Effector CD4-positive, alpha-beta T cell (primary cell): ENCODE results near the gene FUNDC2.
"Not testable (repeated sequence)": the region's sequence is repeated elsewhere in the genome, so short reads cannot be mapped to it uniquely, and the experiment has no call there.

Experiments used
- DNase-seq: peaks from one replicate; pipeline ENCODE4 v3.0.0-alpha.2; 2020
- total RNA-seq: gene quantifications from one replicate; lab custom pipeline; 2026; lab: John Stamatoyannopoulos, UW

FUNDC2 gene, protein sequence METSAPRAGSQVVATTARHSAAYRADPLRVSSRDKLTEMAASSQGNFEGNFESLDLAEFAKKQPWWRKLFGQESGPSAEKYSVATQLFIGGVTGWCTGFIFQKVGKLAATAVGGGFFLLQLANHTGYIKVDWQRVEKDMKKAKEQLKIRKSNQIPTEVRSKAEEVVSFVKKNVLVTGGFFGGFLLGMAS
- 27.8 reads per million, percentile 54 among the genes with 10 or more reads in this experiment for total RNA-seq

DNA sequence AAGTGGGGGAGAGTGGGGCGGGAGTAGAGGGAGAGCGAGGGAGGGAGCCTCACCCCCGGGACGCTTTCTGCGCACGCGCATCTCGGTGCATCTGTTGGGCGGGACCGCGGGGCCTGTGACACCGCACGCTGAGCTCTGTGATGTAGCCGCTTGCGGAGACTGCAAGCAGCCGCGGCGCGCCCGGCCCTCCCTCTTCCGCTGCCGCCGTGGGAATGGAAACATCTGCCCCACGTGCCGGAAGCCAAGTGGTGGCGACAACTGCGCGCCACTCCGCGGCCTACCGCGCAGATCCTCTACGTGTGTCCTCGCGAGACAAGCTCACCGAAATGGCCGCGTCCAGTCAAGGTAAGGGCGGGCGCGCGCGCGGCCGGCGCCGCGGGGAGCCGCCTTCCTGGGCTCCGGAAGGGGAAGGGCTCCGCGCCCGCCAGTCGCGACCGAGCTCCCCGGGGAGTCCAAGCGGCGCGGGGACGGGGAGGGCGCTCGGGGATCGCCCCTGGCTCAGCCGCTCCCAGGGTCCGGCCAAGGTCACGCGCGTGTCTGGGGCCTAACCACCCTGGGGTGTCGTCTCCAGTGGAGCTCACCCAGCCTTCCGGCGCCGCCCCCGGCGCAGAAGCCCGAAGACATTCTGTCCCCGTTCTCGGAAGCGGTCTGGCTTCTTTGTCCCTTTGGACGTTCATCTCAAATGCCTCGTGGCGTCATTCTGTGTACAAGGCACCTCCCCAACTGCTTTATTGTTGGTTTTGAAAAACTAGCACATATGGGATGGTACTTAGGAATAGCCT, at the start of gene FUNDC2:
Gene FUNDC2, plus strand, starts transcription at position 118 of the 782 bp plus-strand sequence. Its CDS starts 95 bp downstream, at position 213.
- peak; percentile 88 for DNase-seq

DNA sequence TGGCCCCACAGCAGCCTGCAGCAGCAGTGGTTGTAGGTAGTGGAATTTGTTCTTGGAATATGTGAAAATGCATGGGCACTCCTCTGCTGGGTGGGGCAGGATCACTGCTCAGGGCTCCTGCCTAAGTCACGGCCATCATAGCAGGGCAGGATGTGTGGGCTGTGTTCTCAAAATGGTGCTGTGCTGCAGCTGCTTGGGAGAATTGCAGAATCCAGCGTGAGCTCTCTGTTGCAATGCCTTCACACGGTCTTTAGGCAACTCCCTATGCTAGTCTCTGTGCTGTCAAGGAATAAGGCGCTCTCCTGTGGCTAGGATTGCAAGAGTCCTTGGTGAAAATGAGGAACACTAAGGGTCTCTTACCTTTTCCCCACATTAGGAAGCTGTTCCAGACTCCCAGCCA, 47.0 kb upstream of the FUNDC2 start:
- DNase-seq = no peak

DNA sequence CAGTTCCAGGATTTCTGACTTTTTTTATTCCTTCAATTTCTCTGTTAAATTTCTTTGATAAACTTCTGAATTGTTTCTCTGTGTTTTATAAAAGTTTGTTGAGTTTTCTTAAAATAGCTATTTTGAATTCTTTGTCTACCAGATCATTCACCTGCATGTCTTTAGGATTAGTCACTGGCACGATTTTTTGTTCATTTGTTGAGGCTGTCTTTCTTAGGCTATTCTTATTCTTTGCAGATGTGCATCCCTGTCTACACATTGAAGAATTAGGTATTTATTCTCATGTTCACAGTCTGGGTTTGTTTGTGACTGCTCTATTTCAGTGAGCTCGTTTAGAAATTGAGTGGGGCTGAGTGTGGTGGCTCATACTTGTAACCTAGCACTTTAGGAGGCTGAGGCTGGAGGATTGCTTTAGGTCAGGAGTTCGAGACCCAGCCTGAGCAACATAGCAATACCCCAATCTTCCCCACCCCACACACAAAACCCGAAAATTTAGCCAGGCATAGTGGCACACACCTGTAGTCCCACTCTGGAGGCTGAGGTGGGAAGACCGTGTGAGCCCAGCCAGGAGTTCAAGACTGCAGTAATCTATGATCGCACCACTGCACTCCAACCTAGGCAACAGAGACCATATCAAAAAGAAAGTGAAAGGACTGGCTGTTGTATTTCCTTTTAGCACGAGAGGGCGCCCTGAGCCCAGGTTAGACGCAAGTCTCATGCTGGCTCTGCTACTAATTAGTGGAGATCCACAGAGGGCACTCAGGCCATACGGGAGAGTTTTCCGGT, 46.1 kb upstream of the FUNDC2 start:
- DNase-seq = peak; percentile 66

DNA sequence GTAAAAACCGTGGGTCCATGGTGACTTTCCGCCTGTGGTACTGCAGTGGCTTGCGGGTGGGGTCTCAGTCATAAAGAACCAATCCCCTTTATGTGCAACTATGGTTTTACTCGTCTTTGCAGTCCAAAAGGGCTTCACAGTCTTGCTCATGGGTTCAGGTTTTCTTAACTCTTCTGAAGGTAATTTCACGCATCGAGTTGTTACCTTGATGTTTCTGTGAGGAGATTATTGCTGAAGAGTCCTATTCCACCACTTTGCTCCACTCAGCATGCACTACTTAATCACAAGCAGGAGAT, 45.6 kb upstream of the FUNDC2 start:
- no peak for DNase-seq

DNA sequence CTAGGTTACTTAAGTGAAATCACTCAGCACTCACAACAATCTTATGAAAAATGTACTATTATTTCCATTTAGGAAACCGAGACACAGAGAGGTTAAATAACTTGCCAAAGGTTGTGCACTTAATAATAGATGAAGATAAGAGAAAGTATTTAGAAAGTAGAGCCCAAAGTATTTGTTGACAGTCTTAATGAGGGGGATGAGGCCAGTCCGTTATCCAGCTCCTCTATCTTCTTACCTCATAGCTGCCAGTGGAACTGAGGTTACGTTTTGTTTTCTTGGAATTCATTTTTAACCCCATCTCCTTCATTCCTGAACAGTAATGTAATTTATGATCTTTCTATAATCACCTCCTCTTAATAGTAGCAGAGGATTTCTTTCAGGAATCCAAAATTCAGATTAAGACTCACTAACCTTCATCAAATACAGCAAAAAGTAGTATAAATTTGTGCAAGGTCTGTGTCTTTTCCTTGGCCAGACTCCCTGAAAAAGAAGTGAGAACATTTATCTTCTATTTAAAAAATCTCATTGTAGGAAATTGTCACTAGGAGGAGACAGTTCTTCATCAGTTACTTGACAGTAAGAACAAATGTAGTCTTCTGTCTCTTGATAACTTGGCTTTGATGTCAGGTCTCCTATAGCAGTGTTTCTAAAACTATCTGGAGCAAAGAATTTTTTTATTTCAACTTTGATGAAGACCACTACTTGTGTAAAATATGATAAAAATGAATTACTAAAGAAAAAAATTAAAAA, 39.6 kb upstream of the FUNDC2 start:
- DNase-seq = no peak

DNA sequence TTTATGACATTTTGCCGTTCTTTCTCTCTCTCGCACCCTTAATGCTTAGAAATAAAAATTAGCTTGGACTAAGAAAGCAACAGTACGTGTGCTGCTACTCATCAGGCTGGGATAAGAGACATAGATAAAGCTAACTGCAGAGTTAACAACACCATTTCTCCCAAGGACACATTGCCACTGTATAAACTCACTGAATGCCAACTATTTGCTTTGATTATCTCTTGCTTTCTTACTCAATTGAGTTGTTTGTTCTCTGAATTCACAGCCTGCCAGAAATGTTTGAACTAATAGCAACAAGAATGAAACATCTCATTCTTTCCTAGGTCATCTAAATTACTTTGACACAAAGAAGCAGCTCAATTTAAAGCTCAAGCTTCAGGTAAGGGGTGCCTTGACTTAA, 38.7 kb upstream of the FUNDC2 start:
- no peak for DNase-seq

DNA sequence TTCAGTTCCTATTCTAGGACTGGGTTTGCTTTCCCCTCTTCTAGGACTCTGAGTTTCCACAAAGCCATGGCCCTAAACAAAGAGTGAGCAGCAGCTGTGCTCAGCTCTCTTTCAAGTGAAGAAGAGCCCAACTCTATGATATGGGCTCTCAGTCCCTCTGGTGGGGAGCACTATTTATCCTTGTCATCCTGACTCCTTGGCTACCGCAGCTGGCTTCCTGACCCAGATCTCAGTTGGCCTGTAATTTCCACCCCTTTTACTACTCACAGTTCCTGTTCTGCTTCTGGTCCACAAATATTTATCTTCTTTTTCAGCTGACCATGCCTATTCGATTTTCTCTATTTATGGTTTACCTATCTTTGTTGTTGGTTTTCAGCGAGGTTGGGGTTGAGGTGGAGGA, 37.9 kb upstream of the FUNDC2 start:
- DNase-seq = no peak

DNA sequence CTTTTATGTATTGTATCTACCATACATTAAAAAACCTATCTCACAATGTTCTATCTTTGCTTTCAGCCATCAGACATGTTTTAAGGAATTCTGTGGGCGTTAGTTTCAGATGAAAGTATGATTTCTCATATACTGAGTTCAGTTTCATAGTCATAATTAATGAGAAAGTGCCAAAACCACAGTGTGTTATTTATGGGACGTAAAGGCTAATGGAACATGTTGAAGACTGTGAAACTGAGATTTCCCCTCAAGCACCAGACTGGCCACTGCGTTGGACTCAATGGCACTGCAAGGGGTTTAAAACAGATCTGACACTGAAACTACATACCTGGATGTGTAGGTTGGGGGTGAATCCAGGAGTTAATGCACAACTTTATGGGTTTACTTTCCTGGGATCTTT, 36.1 kb upstream of the FUNDC2 start:
- DNase-seq = no peak

DNA sequence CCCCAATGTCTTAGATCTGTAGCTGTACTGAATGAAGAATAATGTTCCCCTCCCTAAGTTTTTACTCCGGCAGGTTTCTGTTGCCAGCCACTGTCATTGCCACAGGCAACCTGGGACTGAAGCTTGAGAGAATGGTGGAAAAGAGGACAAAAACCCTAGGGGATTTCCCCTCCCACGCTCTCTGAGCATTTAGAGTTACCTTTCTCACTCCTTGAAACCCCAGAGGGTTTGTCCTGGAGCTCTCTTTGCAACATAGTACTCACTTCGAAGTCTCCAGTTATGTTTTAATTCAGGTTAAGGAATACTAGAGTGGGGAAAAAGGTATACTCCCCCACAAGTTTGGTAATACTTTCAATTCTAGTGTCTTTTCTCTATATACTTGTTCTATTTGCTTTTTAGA, 35.6 kb upstream of the FUNDC2 start:
- no peak for DNase-seq

DNA sequence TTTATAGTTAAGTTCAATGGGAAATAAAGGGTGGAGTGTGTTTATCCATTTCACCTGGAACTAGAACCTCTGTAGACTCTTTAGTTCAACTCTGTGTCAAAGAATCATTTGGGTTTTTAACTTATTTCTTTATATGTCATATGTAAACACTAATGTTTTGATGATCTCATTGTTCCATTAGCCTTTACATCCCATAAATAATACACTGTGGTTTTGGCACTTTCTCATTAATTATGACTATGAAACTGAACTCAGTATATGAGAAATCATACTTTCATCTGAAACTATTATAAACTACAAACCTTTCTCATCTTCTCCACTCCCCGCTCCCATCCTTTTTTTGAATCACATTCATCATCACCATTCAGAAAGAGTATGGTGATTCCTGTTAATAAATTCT, 35.2 kb upstream of the FUNDC2 start:
- DNase-seq = no peak

DNA sequence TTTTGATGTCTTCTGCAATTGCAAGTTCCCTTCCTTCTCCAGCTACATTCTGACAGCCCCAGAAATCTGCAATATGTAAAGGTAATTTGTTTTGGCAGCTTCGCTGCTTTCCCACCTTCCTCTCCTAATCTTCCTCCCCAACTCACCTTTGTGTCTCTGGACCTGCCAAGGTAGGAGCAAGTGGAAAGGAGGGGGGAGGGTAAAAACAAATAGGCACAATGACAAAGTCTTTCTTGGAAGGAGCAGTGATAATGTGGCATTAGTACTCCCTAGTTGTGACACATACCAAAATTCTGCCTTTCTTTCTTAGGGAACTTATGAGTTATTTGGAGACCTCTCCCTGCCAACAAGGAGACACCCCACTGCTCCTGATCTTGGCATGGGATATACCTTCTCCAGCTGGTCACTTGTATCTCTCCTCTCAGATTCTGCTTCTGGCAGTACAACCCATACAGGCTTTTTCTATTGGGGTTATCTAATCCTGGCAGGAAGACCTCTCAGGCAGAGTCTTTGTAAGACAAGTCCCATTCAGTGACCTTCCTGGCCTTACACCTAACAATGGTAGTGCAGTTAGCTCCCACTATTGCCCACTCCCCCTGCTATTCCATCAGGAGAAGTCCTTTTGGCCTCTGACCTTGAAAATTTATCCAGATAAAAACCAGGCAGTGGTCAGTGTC, 28.3 kb upstream of the FUNDC2 start:
- no peak for DNase-seq

DNA sequence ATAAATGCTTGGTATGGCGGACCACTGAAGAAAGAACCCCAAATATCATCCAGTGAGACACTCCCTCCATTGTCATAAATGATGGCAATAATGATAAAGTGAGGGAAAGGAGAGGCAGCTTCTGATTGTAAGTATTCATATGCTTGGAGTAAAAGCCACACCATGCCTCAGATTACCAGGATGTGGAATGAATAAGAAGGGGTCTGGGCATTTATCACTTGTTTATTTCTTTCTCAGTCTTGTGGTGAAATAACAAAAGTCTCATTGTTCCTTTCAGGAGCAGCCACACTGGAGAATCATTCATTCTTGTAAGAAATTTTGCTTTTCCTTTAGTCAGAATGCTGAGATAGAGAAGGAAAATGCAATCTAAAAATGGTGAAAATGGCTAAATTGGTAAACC, 25.8 kb upstream of the FUNDC2 start:
- no peak for DNase-seq

DNA sequence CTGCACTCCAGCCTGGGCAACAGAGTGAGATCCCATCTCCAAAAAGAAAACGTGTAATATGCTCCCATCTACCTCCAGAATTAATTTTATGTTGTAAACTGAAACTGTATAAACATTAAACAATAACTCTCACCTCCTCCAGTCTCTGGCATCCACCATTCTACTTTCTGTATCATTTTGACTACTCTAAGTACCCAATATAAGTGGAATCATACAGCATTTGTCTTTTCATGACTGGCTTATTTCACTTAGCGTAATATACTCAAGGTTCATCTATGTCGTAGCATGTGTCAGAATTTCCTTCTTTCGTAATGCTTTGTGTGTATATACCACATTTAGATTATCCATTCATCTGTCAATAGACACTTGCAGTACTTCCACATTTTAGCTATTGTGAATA, 24.8 kb upstream of the FUNDC2 start:
- no peak for DNase-seq

DNA sequence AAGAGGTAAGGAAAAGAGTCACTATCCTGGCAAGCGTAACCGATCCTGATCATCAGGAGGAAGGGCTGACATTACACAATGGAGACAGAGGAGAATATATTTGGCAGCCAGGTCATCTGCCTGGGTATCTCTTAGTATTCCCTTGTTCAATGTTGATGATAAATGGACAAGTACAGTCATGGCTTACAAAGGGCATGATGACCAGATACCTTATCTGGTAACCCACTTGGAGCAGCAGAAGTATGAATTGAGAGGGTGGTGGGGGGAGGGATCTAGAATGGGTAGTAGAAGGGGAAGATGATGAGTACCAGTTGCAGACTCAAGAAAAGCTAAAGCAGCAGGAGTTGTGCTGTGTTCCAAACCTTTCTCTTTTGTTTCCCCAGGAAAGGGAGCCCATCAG, 21.5 kb upstream of the FUNDC2 start:
- DNase-seq = no peak

DNA sequence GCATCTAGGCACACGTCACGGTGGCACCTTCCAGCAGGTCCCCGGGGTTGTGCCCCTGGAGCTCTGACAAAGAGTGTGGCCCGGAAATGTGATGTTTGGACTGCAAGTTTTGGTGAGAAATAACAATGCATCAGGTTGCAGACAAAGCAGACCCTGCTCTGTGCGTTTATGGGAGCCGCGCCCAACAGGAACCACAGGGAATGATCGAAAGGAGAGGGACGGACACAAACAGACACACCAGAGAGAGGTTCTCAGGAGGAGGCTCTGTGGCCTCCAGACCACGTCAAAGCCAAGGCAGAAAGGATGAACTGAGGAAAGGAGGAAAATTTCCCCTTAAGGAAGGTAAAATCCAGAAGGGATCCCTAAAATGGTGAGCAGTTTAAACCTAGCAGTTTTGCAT, 20.3 kb upstream of the FUNDC2 start:
- not testable (repeated sequence) for DNase-seq

DNA sequence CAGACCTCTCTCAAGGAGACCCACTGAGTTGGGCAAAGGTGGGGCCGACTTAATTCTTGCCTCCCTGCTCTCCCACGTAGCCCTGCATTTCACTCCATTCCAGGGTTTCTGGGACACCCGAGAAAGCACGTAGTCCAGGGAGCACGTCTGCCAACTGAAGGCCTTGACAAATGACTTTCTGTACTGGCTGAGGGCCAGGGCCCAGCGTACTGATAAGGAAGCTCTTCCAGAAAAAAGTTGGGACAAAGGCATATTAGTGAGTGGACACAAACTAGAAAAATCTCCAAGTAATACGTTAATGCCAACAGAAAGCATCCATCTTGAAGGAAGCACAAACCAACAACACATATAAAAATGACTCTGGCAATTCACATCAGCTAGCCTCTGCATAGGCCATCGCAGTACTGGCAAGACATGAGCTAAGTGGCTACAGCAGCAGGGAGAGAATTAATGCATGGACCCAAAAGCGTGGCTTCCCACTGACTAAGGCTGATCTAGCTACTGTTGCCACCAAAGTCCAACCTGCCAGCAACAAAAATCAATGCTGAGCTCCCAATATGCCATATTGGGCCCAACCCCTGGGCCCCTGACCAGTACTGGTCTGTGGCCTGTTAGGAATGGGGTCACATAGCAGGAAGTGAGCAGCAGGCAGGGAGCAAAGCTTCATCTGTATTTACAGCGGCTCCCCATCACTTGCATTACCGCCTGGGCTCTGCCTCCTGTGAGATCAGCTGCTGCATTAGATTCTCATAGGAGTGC, 19.6 kb upstream of the FUNDC2 start:
- not testable (repeated sequence) for DNase-seq

DNA sequence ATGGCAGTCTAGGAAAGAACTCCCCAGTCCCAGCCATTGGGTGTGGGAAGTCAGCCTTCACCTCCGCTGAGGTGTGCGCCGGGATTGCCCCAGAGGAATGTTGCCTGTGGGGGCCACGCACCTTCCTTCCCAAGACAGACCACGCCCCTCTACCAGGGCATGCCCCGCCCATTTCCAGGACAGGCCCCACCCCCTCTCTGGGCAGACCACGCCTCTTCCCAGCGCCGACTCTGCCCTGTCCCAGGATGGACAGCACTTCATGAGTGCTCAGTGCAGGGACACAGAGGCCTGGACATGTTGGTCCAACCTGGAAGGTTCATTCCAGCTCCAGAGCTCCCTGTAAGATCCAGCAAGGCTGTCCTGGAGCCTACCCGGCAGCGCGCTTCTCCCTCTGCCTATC, 18.1 kb upstream of the FUNDC2 start:
- not testable (repeated sequence) for DNase-seq

DNA sequence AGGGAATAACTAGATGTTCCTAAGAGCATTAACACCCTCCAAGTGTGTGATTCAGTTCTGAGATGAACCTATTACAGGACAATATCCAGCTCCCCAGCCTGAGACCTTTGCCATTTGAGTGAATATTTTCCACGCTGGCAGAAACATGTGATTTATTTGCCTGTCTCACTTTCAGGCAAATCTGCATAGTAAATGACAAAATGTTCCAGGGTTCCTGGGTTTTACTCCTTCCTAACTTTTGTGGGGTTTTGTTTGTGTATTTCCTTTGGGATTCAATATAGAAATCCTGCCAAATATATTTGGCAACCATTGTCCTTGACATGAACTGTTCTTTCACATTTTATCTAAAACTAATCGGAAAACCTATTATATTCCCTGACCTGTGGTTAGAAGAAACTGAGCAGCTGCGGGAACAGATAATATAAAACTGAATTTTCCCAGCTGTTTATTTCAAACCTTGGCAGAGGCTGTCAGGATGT, 16.6 kb upstream of the FUNDC2 start:
- DNase-seq = no peak

DNA sequence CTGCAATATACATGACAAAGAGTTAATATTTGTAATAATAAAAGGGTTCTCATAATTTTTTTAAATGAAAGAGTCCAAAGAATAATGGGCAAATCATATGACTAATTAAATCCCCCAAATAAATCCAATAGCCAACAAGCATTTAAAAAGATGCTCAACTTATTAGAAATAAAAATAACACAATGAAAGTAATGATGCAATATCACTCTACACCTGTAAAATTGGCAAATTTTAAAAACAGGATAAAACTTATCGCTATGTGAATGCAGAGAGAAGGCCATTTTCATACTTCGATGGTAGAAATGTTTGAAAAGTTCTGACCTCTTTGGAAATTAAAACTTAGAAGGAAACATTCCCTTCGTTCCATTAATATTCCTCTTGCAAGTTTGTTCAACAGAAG, 6.1 kb upstream of the FUNDC2 start:
- no peak for DNase-seq

DNA sequence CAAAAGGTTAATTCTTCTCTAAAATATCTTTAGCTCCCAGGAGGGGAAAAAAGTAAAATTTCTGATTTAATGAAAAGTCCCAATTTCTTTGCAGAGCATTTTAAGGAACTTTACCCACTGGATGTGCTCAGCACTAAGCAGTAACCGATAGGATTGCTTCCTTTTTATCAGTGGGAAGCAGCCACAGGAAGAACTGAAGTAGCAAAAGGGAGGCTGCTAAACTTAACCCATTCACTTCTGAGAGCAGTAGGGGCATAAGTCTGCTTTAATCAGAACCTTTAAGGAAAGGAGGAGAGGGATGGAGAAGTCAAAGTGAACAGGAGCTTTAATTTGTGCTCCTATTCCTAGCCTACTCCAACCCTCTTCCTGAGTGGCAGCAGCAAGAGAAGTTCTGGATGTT, 4.1 kb upstream of the FUNDC2 start, which contains the start of gene F8:
Gene F8, minus strand, starts transcription at position 139 of the 400 bp plus-strand sequence. CDS start 171 bp downstream, outside the sequence.
- DNase-seq = no peak
